HAP-1 (cell line): ENCODE data around the gene IFT88.

Experiments
- DNase-seq, 2 experiments: peaks; one replicate each; pipeline ENCODE4 v3.0.0-alpha.2; 2016 to 2020; ENCODE audit warnings: low spot score in 2 of 2
- H3K27me3 ChIP-seq: fragments of 250-450 bp; sonication (Bioruptor Pico); 2 replicates; pipeline ENCODE4 v1.5.1; 2020; ENCODE audit warnings: low read depth, mild to moderate bottlenecking, moderate library complexity
- H3K36me3 ChIP-seq: fragments of 250-450 bp; sonication (Bioruptor Pico); replicated peaks from 2 replicates; pipeline ENCODE4 v1.5.1; 2020; ENCODE audit warnings: mild to moderate bottlenecking
- H3K4me1 ChIP-seq: fragments of 250-450 bp; sonication (Bioruptor Pico); 2 replicates; pipeline ENCODE4 v1.5.1; 2020; ENCODE audit warnings: mild to moderate bottlenecking
- H3K4me3 ChIP-seq: fragments of 250-450 bp; sonication (Bioruptor Pico); 2 replicates; pipeline ENCODE4 v1.5.1; 2020; ENCODE audit warnings: mild to moderate bottlenecking, moderate library complexity
- H3K9me3 ChIP-seq: fragments of 250-450 bp; sonication (Bioruptor Pico); 2 replicates; pipeline ENCODE4 v1.5.1; 2020; ENCODE audit warnings: mild to moderate bottlenecking, moderate library complexity
- in situ Hi-C: fragments of 300-500 bp; cut with MboI; formaldehyde crosslinking; loops from 3 replicates; pipeline ENCODE4 v1.14.3; 2020; ENCODE audit warnings: low sequenced_read_pairs, inconsistent platforms, mixed read lengths

Gene IFT88

DNA sequence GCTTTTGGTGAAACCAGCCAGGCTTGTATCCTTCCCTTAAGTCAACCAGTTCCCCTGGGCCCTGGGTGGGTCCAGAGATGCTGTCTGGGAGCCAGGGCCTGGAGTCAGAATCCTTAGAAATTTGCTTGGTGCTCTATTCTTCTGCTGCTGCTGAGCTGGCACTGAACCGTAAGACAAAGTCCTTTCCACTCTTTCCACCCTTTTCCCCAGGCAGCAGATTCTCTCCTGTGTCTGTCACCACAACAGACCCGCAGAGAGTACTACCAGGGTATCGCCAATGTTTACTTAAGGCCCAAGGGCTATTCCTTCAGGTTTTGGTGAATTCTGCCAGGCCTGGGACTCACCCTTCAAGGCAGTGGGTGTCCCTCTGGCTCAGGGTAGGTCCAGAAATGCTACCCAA is 12.2 kb downstream of the IFT88 start:
- Histone ChIP-seq H3K36me3 (peaks cover 2% of the 10 kb centered on the region; the same call in 1 of the 2 replicates), H3K27me3 (no peaks in the 10 kb centered on the region), H3K9me3 (0 out of 2 replicates have a peak, but pooled peaks cover 2% of the 10 kb centered on the region), H3K4me1 (no peaks in the 10 kb centered on the region), H3K4me3 (no peak overlapping the region)
- no peak for DNase-seq
- in situ Hi-C loops: no loop called here

DNA sequence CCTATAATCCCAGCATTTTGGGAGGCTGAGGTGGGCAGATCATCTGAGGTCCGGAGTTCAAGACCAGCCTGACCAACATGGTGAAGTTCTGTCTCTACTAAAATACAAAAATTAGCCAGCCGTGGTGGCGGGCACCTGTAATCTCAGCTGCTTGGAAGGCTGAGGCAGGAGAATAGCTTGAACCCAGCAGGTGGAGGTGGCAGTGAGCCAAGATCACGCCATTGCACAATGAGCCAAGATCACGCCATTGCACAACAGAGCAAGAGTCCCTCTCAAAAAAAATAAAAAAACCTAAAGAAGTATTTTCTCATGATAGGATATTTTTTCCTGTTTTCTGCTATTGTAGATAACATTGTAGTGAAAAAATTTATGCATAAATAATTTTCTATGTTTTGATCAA is 13.3 kb downstream of the IFT88 start:
- Histone ChIP-seq H3K4me1 (no peaks in the 10 kb centered on the region), H3K9me3 (0 out of 2 replicates have a peak, but pooled peaks cover 2% of the 10 kb centered on the region), H3K4me3 (no peak overlapping the region), H3K27me3 (no peaks in the 10 kb centered on the region), H3K36me3 (peaks cover 2% of the 10 kb centered on the region; the same call in 1 of the 2 replicates)
- DNase-seq: no peak
- in situ Hi-C loops: no loop called here

DNA sequence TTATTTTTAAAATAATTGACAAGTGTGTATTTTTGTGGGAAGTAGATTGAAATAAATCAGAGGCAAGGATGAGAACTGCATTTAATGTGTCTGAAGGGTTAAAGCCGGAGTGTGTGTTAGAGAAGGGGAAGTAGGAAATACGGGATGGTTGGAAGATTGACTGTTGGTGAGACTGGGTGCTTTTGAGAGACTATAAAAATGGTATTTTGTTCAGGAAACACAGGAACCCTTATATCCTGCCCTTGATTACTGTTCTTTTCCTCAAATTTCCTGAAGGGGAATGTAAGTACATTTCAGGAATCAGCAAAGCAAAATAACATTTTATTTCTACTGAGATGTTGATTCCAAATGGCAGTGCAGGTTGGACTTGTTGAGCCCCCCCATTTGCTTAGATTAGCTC is 15.1 kb downstream of the IFT88 start:
- peaks cover 2% of the 10 kb centered on the region; the same call in 1 of the 2 replicates for H3K36me3 ChIP-seq

DNA sequence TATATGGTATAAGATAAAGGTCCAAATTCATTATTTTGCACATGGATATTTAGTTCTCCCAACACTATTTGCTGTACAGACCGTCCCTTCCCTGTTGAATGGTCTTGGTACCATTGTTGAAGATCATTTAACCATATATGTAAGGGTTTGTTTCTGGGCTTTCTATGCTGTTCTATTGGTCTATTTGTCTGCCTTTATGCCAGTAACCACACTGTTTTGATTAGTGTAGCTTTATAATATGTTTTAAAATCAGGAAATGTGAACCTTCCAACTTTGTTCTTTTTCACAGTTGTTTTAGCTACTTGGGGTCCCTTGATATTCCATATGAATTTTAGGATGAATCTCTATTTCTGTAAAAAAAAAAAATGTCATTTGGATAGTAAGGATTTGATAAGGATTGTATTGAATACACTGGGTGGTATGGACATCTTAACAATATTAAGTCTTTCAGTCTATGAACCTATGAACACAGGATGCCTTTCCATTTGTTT is 16.9 kb downstream of the IFT88 start:
- Histone ChIP-seq H3K27me3 (no peaks in the 10 kb centered on the region), H3K4me1 (no peaks in the 10 kb centered on the region), H3K9me3 (no peaks in the 10 kb centered on the region), H3K36me3 (peaks cover 2% of the 10 kb centered on the region; the same call in 1 of the 2 replicates), H3K4me3 (no peak overlapping the region)
- DNase-seq: no peak
- in situ Hi-C loops: no loop called here

More for the DNA sequence above, 15.1 kb downstream of the IFT88 start:
- Histone ChIP-seq H3K4me1 (no peaks in the 10 kb centered on the region), H3K9me3 (0 out of 2 replicates have a peak, but pooled peaks cover 2% of the 10 kb centered on the region), H3K27me3 (no peaks in the 10 kb centered on the region), H3K4me3 (no peak overlapping the region)
- in situ Hi-C loops: no loop called here
- DNase-seq: no peak

DNA sequence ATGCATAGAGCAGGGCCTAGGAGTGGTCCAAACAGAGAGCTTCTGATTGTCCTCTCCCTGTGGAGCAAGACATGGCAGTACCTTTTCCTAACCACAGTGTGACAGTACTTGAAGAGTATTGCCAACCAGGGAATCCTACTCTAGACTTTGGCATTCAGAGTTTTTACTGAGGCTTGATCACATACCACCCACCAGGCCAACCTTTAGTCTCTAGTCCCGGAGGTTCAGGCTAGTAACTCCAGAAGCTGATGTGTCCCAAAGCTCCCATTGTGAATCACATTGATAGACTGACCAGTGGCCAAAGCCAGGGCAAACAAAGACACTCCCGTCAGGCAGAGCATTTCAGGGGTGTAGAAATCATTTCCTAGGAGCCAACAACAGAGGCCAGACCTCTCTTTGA is 18.4 kb downstream of the IFT88 start:
- H3K36me3 ChIP-seq: peaks cover 2% of the 10 kb centered on the region; the same call in 1 of the 2 replicates
- H3K27me3 ChIP-seq: no peaks in the 10 kb centered on the region
- no peaks in the 10 kb centered on the region for H3K9me3 ChIP-seq
- no peak for DNase-seq
- no peaks in the 10 kb centered on the region for H3K4me1 ChIP-seq
- in situ Hi-C loops: no loop called here
- no peak overlapping the region for H3K4me3 ChIP-seq

DNA sequence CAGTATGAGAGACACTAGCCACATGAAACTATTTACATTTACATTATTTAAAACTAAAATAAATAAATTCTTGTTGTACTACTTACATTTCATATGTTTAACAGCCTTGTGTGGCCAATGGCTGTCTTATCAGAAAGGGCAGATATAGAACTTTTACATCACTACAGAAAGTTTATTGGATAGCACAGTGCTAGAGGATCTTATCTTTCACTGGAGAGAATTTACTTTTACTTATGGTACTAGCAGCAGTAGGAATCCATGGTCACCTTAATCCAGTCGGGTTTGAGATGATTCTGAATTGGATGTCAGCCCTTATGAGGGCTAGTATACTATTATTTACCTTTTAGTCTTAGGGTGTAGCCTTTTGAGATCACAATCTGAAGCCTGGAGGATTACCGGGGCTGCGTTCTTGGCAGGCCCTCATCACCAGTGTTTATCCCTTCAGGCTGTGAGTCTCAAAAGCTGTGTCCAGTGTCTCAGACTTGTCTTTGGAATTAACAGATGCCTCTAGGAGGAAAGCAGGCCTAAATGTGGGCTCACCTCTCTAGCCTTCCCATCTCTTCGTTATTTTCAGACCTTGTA is 21.7 kb downstream of the IFT88 start:
- in situ Hi-C loops: no loop called here
- Histone ChIP-seq H3K36me3 (0 out of 2 replicates have a peak, but pooled peaks cover 2% of the 10 kb centered on the region), H3K27me3 (no peaks in the 10 kb centered on the region), H3K4me1 (no peaks in the 10 kb centered on the region), H3K4me3 (no peak overlapping the region), H3K9me3 (no peaks in the 10 kb centered on the region)
- DNase-seq: no peak

DNA sequence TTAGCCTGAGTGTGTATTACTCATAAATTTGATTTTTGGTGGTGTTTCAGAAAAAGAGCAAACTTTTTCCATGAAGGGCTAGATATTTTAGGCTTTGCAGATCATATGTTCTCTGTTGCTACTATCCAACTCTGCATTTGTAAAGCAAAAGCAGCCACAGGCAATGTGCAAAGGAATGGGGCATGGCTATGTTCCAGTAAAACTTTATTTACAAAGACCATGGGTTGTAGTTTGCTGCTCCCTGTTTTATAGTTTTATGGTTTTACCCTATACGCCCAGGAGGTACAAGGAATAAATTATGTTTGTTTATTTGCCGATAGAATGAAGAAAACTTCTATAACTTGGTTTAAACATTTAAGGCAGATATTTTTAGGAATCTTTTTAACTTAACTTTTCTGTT is 23.6 kb downstream of the IFT88 start:
- in situ Hi-C loops: no loop called here
- DNase-seq: no peak
- no peak overlapping the region for H3K4me3 ChIP-seq
- no peaks in the 10 kb centered on the region for H3K36me3 ChIP-seq
- no peaks in the 10 kb centered on the region for H3K27me3 ChIP-seq
- no peaks in the 10 kb centered on the region for H3K4me1 ChIP-seq
- no peaks in the 10 kb centered on the region for H3K9me3 ChIP-seq

DNA sequence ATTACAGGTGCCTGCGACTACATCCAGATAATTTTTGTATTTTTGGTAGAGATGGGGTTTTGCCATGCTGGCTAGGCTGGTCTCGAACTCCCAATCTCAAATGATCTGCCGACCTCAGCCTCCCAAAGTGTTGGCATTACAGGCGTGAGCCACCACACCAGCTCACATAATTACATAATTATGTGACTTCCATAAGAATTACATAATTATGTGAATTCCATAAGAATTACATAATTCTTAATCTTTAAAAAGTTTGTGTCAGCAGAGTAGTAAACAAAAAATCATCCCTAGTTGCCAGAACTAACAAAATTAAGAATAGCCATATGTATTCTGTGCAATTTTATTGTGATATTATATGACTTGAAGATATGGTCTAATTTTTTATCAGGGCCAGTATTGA is 25.6 kb downstream of the IFT88 start:
- H3K4me1 ChIP-seq: no peaks in the 10 kb centered on the region
- no peaks in the 10 kb centered on the region for H3K36me3 ChIP-seq
- H3K4me3 ChIP-seq: no peak overlapping the region
- no peaks in the 10 kb centered on the region for H3K9me3 ChIP-seq
- no peaks in the 10 kb centered on the region for H3K27me3 ChIP-seq
- DNase-seq: no peak
- in situ Hi-C loops: no loop called here

DNA sequence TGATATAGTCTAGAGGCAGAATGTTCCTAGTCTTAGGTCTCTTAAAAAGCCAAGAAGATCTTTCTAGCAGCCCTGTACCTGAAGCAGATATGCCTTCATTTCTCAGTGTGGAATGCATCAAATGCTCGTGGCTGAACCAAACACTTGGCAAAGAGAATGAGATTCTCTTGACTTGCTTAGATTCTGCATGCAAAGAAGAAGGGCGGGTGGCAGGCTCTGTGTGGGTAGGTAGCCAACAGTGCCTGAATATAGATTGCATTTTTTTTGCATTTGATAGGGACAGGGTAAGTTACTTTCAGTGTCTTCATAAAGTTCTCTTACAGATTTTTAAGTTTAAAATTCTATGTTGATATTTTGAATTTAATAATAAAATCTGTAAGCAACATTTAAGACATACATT is 27.3 kb downstream of the IFT88 start:
- no peaks in the 10 kb centered on the region for H3K36me3 ChIP-seq
- H3K4me1 ChIP-seq: no peaks in the 10 kb centered on the region
- no peaks in the 10 kb centered on the region for H3K9me3 ChIP-seq
- DNase-seq: no peak
- in situ Hi-C loops: no loop called here
- H3K27me3 ChIP-seq: no peaks in the 10 kb centered on the region
- no peak overlapping the region for H3K4me3 ChIP-seq

DNA sequence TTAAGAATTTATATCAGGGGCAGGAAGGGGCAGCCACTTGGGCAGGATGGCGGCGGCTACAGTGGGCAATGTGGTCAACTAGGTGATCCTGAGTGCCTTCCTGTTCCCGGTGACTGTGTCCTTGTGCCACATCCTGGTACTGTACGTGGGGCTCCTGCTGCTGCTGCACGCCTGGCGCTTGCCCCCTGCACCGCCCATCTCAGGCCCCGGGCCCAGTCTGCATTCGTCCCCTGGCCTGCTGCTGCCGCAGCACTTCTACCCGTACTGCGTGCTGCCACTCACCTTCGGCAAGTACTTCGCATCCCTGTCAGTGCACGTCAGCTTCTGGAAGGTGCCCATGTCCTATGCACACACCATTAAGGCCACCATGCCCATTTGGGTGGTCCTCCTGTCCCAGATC is 40.1 kb downstream of the IFT88 start:
- Histone ChIP-seq H3K27me3 (no peaks in the 10 kb centered on the region), H3K9me3 (no peaks in the 10 kb centered on the region), H3K4me1 (no peaks in the 10 kb centered on the region), H3K36me3 (no peaks in the 10 kb centered on the region), H3K4me3 (no peak overlapping the region)
- in situ Hi-C loops: no loop called here
- DNase-seq: no peak

DNA sequence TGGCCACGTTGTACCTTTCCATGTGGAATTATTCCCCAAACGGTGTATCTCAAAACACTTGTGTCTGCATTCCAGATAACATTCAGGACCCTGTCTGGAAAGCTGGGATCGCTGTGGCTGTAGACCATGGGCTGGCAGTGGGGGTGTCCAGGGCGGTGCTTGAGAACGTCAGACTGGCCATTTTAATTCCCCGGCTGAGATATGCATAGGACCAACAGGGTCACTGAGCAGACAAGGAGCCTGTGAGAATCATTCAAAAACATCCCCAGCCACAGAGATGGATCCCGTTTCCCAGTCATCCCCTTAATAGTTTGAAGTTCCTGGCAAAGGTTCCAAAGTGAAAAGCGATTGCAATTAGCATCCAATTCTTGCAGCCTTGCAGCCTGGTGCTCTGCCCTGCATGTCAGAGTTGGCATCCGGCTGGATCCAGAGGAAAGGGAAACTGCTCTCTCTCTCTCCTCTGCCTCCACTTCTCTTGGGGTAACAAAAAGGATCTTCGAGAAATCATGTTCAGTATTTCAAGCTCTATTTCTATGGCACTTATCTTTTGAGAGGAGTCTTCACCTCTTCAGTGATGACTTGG is 41.6 kb downstream of the IFT88 start:
- Histone ChIP-seq H3K36me3 (no peaks in the 10 kb centered on the region), H3K27me3 (no peaks in the 10 kb centered on the region), H3K4me3 (no peak overlapping the region), H3K4me1 (no peaks in the 10 kb centered on the region), H3K9me3 (no peaks in the 10 kb centered on the region)
- in situ Hi-C loops: no loop called here
- no peak for DNase-seq

DNA sequence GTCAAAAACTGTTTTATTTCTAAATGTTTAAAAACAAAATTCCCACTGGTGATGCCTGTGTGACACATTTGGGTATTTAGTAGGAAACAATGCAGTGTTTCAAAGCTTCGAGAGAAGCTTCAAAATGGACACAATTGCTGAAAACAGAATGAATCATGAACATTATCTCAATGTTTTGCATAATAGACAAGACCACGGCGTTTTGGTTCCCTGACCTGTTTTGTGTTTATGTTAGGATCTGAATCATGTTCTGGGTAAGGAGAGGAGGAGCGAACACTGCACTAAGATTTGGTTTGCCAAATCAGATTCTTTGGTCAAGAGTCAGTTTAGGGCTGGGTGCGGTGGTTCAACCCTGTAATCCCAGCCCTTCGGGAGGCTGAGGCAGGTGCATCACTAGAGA is 42.2 kb downstream of the IFT88 start:
- H3K4me1 ChIP-seq: no peaks in the 10 kb centered on the region
- no peaks in the 10 kb centered on the region for H3K36me3 ChIP-seq
- in situ Hi-C loops: no loop called here
- no peaks in the 10 kb centered on the region for H3K27me3 ChIP-seq
- no peak for DNase-seq
- H3K9me3 ChIP-seq: no peaks in the 10 kb centered on the region
- H3K4me3 ChIP-seq: no peak overlapping the region

DNA sequence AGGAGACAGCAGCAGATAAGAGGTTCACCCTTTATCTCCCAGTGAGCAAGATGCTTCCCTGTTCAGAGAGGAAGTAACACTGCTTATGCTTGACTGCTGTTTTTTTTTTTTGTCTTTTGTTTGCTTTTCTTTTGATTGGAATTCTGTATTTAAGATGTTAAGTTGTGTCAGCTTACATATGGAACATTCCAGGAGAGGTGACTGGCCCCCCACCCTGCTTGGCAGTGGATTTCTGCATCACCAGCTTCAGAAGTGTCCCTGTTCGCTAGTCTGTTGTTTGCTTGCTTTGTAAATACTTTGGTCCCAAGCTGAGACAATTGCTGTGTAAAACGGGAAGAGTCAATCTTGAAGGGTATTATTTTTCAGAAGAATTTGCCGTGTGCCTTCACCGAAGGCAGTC is 43.0 kb downstream of the IFT88 start:
- in situ Hi-C loops: no loop called here
- DNase-seq: no peak
- no peak overlapping the region for H3K4me3 ChIP-seq
- H3K36me3 ChIP-seq: no peaks in the 10 kb centered on the region
- no peaks in the 10 kb centered on the region for H3K9me3 ChIP-seq
- no peaks in the 10 kb centered on the region for H3K27me3 ChIP-seq
- H3K4me1 ChIP-seq: no peaks in the 10 kb centered on the region

DNA sequence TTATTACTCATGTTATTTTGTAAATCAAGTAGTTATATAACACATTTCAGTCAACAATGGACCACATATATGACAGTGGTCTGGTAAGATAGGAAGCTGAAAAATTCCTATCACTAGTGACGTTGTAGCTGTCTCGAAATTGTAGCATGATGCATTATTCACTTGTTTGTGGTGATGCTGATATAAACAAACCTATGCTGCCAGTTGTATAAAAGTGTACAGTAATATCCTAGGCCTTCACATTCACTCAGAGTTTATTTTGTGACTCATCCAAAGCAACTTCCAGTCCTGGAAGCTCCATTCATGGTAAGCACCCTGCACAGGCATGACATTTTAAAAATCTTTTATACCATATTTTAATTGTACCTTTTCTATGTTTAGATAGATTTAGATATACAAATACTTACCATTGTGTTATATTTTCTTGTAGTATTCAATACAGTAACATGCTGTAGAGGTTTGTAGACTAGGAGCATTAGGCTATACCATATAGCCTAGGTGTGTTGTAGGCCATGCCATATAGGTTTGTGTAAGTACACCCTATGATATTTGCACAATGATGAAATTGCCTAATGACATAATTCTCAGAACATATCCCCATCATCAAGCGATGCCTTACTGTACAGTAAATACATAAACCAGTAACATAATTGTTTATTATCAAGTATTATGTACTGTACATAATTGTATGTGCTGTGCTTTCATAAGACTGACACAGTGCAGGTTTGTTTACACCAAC is 49.3 kb downstream of the IFT88 start:
- no peaks in the 10 kb centered on the region; the same call in 1 of the 2 replicates for H3K36me3 ChIP-seq
- DNase-seq: no peak
- in situ Hi-C loops: no loop called here

More for the DNA sequence above, 49.3 kb downstream of the IFT88 start:
- Histone ChIP-seq H3K27me3 (no peaks in the 10 kb centered on the region), H3K4me1 (no peaks in the 10 kb centered on the region), H3K4me3 (no peak overlapping the region), H3K9me3 (no peaks in the 10 kb centered on the region)
